Tibial artery (tissue), 4 donors: ENCODE measurements around the gene TXNRD2.

Source experiments
- DNase-seq, 2 donors: peaks; one replicate each; pipeline ENCODE4 v3.0.0-alpha.2; 2019
- H3K27ac ChIP-seq, 2 donors: fragments of 200-600 bp; sonication (generic) in 1 of 2; 1 replicate in 1 of 2; 2 replicates in 1 of 2; pipeline ENCODE4 v1.5.1; 2018 to 2019; ENCODE audit warnings: mild to moderate bottlenecking in 1 of 2
- H3K27me3 ChIP-seq, 2 donors: fragments of 200-600 bp; sonication (generic) in 1 of 2; one replicate each; pipeline versions ENCODE4 v1.5.1 to v1.6.0; 2016 to 2019
- H3K36me3 ChIP-seq, 3 donors: fragments of 200-600 bp; sonication (generic) in 2 of 3; one replicate each; pipeline ENCODE4 v1.5.1; 2016 to 2019; ENCODE audit warnings: mild to moderate bottlenecking in 2 of 3
- H3K4me1 ChIP-seq, 4 donors: fragments of 200-600 bp; sonication (generic) in 2 of 4; 1 replicate in 3 of 4; 2 replicates in 1 of 4; pipeline ENCODE4 v1.5.1; 2016 to 2019
- H3K4me3 ChIP-seq, 2 donors: fragments of 200-600 bp; sonication (generic) in 1 of 2; 1 replicate in 1 of 2; 2 replicates in 1 of 2; pipeline ENCODE4 v1.5.1; 2018 to 2019; ENCODE audit warnings: mild to moderate bottlenecking in 2 of 2
- H3K9me3 ChIP-seq, 3 donors: fragments of 200-600 bp; sonication (generic) in 1 of 3; one replicate each; pipeline ENCODE4 v1.5.1; 2016 to 2019
- intact Hi-C: fragments of 100-400 bp; cut with DNase I; formaldehyde crosslinking; loops from one replicate; pipeline ENCODE4 v1.15.0; 2023; ENCODE audit warnings: low total_unique reads
- TF ChIP-seq, protein P1 (sequence below), 2 experiments: fragments of 200-600 bp in 1 of 2; fragments of 450-650 bp in 1 of 2; IDR thresholded peaks; one replicate each; pipeline ENCODE4 v1.5.1; 2017 to 2019; ENCODE audit warnings: antibody characterized with exemption in 2 of 2, mild to moderate bottlenecking in 1 of 2, moderate library complexity in 1 of 2

The TXNRD2 gene

DNA sequence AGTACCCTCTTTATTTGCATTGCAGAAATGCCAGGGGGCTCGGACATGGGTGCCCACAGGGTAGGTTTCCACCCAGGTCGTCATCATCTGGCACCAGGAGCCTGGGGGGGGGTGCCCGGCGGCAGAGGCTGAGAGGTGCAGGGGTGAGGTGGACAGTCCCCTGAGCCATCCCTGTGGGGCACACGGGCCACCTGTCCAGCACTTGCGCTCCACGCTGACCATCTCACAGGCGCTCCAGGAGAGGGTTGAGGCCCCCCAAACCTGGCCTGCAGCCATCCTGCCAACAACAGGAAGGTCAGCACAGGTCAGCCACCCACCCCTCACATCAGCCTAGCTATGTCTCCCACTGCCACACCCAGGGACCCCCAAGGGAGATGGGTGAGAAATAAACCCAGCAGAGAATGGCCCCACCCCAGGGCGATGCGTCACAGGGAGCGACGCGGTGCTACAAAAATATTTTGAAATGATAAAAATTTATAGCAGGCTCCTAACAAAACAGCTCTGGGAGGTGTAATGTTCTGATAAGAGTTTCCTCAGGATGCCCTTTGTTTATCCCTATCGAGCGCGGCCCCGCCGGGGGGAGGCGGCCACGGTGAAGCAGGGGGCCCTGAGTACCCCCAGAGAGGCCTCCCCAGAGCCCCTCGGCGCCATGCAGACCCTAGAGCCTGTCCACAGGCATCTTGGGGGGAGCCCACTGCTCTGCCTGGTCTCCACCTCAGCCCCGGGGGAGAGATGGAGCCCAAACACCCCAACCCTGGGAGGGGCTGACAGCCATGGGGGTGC, 65.9 kb downstream of the TXNRD2 start:
- Histone ChIP-seq H3K27me3 (no peaks in the 10 kb centered on the region), H3K4me1 (peaks cover 0 to 21% (median 15%) of the 10 kb centered on the region in 4 donors), H3K9me3 (no peaks in the 10 kb centered on the region), H3K4me3 (no peak overlapping the region), H3K27ac (peak overlapping the region in 1 of 2 donors; percentile 11), H3K36me3 (peaks cover 0 to 52% (median 18%) of the 10 kb centered on the region in 3 donors)
- TF ChIP-seq, protein P1, sequence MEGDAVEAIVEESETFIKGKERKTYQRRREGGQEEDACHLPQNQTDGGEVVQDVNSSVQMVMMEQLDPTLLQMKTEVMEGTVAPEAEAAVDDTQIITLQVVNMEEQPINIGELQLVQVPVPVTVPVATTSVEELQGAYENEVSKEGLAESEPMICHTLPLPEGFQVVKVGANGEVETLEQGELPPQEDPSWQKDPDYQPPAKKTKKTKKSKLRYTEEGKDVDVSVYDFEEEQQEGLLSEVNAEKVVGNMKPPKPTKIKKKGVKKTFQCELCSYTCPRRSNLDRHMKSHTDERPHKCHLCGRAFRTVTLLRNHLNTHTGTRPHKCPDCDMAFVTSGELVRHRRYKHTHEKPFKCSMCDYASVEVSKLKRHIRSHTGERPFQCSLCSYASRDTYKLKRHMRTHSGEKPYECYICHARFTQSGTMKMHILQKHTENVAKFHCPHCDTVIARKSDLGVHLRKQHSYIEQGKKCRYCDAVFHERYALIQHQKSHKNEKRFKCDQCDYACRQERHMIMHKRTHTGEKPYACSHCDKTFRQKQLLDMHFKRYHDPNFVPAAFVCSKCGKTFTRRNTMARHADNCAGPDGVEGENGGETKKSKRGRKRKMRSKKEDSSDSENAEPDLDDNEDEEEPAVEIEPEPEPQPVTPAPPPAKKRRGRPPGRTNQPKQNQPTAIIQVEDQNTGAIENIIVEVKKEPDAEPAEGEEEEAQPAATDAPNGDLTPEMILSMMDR (IDR thresholded peaks at IDR 0.05), result no peak
- intact Hi-C loops, result no loop called here
- DNase-seq, result peak; percentile 21 to 65

DNA sequence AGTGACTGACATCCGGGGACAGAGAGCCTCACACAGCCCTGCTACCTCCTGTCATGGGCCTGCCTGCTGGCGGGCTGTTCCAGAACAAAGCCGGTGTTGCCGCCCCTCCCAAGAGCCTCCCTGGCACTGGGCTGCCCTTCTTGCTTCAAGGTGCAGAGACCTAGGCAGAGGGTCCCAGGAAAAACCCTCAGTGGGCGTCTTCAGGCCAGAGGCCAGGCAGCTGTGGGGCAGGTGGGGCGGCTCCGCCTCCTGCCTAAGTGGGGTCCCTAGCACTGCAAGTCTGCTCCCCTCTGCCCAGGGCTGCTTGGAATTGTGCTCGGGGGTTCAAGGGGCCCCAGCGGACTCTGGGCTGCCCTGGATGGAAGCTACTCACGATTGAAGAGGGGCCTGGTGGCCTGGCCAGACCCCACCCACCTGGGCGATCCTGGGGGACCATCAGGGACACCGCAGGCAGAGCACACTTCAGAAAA, 66.5 kb downstream of the TXNRD2 start:
- Histone ChIP-seq H3K36me3 (peaks cover 0 to 49% (median 18%) of the 10 kb centered on the region in 3 donors), H3K27me3 (no peaks in the 10 kb centered on the region), H3K9me3 (no peaks in the 10 kb centered on the region), H3K27ac (peak overlapping the region in 1 of 2 donors; percentile 11), H3K4me3 (no peak overlapping the region), H3K4me1 (peaks cover 0 to 20% (median 10%) of the 10 kb centered on the region in 4 donors)
- DNase-seq, result no peak
- intact Hi-C loops, result no loop called here
- TF ChIP-seq, protein P1 (IDR thresholded peaks at IDR 0.05), result no peak

DNA sequence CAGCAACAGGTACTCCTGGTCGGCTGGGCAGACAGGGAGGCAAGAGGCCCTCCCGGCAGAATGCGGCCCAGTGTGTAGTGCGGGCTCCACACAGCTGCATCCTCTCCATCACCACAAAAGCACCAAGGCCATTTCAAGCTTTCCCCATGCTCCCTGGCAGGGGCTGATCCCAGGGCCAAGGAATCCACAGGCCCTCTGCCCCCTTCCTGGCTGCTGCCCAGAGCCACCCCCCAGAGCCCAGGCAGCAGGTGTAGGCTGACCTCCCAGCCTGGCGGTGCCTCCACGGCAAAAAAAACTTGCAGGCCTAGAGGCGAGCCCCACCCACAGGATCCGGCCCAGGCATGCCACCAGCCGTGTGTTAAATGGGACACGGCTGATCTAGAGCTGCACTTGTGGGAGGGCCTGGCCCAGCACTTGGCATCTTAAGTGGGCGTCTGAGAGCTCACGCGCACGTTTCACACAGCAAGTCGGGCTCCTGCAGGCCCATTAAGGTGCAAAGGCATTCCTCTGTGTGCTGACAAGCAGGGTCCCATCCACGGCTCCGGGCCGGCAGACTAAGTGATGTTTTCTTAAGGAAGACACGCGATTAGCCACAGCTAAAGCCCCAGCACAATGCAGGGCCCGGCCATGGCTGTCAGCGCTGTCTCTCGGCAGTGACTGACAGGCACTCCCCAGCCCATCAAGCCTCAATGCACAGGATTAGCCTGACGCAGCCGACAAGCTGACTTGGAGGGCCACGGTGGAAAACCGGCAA, 67.1 kb downstream of the TXNRD2 start:
- no peaks in the 10 kb centered on the region for H3K27me3 ChIP-seq
- H3K4me1 ChIP-seq, result peaks cover 0 to 20% (median 10%) of the 10 kb centered on the region in 4 donors
- DNase-seq, result peak; percentile 23 to 67
- no peaks in the 10 kb centered on the region for H3K9me3 ChIP-seq
- no peak overlapping the region for H3K4me3 ChIP-seq
- H3K36me3 ChIP-seq, result peaks cover 0 to 42% (median 18%) of the 10 kb centered on the region in 3 donors
- intact Hi-C loops, result no loop called here
- TF ChIP-seq, protein P1 (IDR thresholded peaks at IDR 0.05), result no peak
- no peak overlapping the region for H3K27ac ChIP-seq

DNA sequence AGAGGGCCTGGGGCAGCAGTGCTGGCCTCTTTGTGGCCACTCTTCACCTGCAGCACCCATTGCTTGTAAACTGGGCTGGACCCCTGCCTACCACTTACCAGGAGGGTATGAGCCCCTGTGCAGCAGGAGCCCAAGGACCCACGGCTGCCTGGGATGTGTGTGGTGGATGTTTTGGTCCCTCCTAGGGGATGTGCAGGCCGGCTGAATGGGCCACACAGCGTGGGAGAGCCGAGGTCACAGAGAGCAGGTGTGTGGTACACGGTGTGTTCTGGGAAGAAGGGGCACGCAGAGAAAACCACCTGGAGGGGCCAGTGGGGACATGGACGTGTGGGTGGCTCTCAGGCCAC, 67.7 kb downstream of the TXNRD2 start:
- TF ChIP-seq, protein P1 (IDR thresholded peaks at IDR 0.05), result no peak
- Histone ChIP-seq H3K27ac (no peak overlapping the region), H3K36me3 (peaks cover 0 to 37% (median 18%) of the 10 kb centered on the region in 3 donors), H3K9me3 (no peaks in the 10 kb centered on the region), H3K4me1 (peaks cover 0 to 20% (median 10%) of the 10 kb centered on the region in 4 donors), H3K27me3 (no peaks in the 10 kb centered on the region), H3K4me3 (no peak overlapping the region)
- peak; percentile 14 to 57 for DNase-seq
- intact Hi-C loops, result no loop called here

DNA sequence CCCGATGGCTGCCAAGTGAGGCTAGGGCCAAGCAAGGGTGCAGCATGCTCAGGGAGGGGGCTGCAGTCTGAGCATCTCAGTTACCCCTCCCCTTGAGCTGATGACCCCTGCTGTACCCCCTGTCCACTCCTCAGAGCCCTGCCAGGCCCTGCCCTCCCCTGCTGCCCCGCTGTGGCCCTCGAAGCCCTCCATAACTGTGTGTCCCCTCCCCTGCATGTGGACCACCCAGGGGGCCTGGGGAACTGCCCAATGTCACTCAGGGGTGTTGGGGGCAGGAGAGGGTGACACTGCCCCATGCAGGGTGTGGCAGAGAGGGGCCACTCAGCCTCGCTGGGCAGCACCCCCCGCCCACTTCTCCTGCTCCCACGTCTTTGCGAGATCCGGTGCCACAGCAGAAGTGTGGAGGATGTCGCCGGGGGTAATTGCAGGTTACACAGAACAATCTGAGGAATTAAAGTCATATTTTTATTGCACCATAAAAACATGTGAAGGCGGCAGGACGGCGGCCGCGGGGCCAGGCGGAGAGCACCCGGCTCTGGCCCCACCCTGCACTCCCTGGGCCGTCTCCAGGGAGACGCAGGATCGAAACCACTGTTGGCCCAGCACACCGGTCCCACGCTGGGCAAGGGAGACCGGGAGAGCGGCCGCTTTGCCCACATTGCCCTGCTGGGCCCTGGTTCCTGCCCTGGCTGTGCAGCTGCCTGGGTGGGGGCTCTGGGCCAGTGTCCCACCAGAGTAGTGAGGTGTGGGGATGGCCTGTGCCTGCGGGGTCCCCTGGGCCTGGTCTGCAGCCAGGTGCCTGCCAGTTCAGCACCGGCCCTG, 68.3 kb downstream of the TXNRD2 start:
- intact Hi-C loops, result no loop called here
- Histone ChIP-seq H3K27ac (no peak overlapping the region), H3K9me3 (no peaks in the 10 kb centered on the region), H3K4me3 (no peak overlapping the region), H3K27me3 (no peaks in the 10 kb centered on the region), H3K36me3 (peaks cover 0 to 31% (median 18%) of the 10 kb centered on the region in 3 donors), H3K4me1 (peaks cover 0 to 20% (median 10%) of the 10 kb centered on the region in 4 donors)
- TF ChIP-seq, protein P1 (IDR thresholded peaks at IDR 0.05), result no peak
- DNase-seq, result peak; percentile 15 to 45
